Upper lobe of left lung (tissue), 6 donors: ENCODE results near the gene KCTD7. TPM values are rescaled to one million over a fixed set of nuclear protein-coding genes. Genes with fewer than 3 reads are reported as not detected.
"Not testable (repeated sequence)": the region's sequence is repeated elsewhere in the genome, so short reads cannot be mapped to it uniquely, and the experiment has no call there.

ENCODE experiments used
- ATAC-seq, 2 donors: fragments of 200-7000 bp; cut with Tn5 transposase; one replicate each; pipeline ENCODE4 v1.9.1; 2022; ENCODE audit warnings: mild to moderate bottlenecking in 2 of 2, moderate library complexity in 2 of 2; ENCODE audit not compliant: low FRiP score in 2 of 2
- DNase-seq, 2 donors: peaks; one replicate each; pipeline ENCODE4 v3.0.0-alpha.2; 2019 to 2020
- H3K27ac ChIP-seq, 4 donors: fragments of 200-600 bp; sonication (generic); one replicate each; pipeline ENCODE4 v1.5.1; 2016 to 2019
- H3K27me3 ChIP-seq, 4 donors: fragments of 200-600 bp; sonication (generic); one replicate each; pipeline ENCODE4 v1.5.1; 2017 to 2019
- H3K36me3 ChIP-seq, 4 donors: fragments of 200-600 bp; sonication (generic); one replicate each; pipeline ENCODE4 v1.5.1; 2016 to 2019
- H3K4me1 ChIP-seq, 4 donors: fragments of 200-600 bp; sonication (generic); one replicate each; pipeline ENCODE4 v1.5.1; 2018 to 2019
- H3K4me3 ChIP-seq, 4 donors: fragments of 200-600 bp; sonication (generic); one replicate each; pipeline ENCODE4 v1.5.1; 2017 to 2019; ENCODE audit warnings: mild to moderate bottlenecking in 2 of 4, moderate library complexity in 1 of 4
- H3K9me3 ChIP-seq, 4 donors: fragments of 200-600 bp; sonication (generic); one replicate each; pipeline ENCODE4 v1.5.1; 2018 to 2019
- EP300 ChIP-seq, 4 donors: sonication (generic); formaldehyde crosslinking; IDR thresholded peaks; one replicate each; pipeline ENCODE4 v1.5.1; 2017; ENCODE audit warnings: antibody characterized with exemption in 4 of 4, control low read depth in 2 of 4
- POLR2A ChIP-seq, 4 donors: fragments of 450-650 bp; IDR thresholded peaks; one replicate each; pipeline ENCODE4 v1.5.1; 2016 to 2017; ENCODE audit warnings: antibody characterized with exemption in 4 of 4, mild to moderate bottlenecking in 2 of 4
- POLR2AphosphoS5 ChIP-seq, 2 donors: sonication (generic); formaldehyde crosslinking; IDR thresholded peaks; one replicate each; pipeline ENCODE4 v1.5.1; 2017; ENCODE audit warnings: antibody characterized with exemption in 2 of 2
- WGBS, 2 donors: methylation state at CpG; one replicate each; pipeline ENCODE4 v1.1.5; 2017 to 2018; 5-methylcytosine and 5-hydroxymethylcytosine counted together
- total RNA-seq, 6 donors: library from RNA; depleted of rRNA in 4 of 6; stranded (reverse); fragments of >200 nt in 4 of 6; gene quantifications; one replicate each; pipeline versions ENCODE4 v1.1.0 to v1.2.1, GENCODE V29; 2016 to 2021
- TF ChIP-seq, protein P1 (sequence below), 6 experiments: fragments of 450-650 bp in 4 of 6; fragments of 200-600 bp in 2 of 6; sonication (generic) in 2 of 6; IDR thresholded peaks; one replicate each; pipeline ENCODE4 v1.5.1; 2016 to 2019; ENCODE audit warnings: antibody characterized with exemption in 6 of 6
- donor health status: DM: no; HTN: no; CAD: no; lungs with moderate emphysema.
- donor health status: DM: no; HTN: yes; CAD: no; lungs with severe emphysema.

The KCTD7 gene
- total RNA-seq, 6 donors from 2014 or later: 6.1 to 38.8 (median 13.5) TPM

DNA sequence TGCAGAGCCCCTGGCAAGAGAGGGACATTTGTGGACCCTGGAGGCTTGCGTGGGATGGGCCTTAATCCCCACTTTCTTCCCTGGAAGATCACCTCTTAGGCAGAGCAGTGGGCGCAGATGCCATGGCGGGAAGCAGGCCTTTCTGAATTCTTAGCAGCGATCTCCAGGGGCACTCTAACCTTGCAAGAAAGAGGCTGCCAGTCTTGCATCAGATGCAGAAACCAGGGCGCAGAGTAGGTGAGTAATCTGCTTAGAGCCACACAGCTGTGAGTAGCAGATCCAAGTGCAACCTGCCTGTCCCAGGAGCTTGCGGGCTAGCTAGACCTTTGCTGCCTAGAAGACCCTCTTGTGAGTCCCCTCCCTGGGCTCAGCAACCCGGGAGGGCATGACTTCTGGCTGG is 40.0 kb downstream of the KCTD7 start:
- Histone ChIP-seq H3K4me3 (no peak overlapping the region), H3K27ac (no peak overlapping the region), H3K27me3 (no peaks in the 10 kb centered on the region), H3K36me3 (peaks cover 0 to 6% (median 0%) of the 10 kb centered on the region in 4 donors), H3K9me3 (no peaks in the 10 kb centered on the region), H3K4me1 (no peaks in the 10 kb centered on the region)
- TF ChIP-seq POLR2AphosphoS5 (IDR thresholded peaks at IDR 0.05) (no peak), EP300 (IDR thresholded peaks at IDR 0.05) (no peak), POLR2A (IDR thresholded peaks at IDR 0.05) (no peak)
- TF ChIP-seq, protein P1, sequence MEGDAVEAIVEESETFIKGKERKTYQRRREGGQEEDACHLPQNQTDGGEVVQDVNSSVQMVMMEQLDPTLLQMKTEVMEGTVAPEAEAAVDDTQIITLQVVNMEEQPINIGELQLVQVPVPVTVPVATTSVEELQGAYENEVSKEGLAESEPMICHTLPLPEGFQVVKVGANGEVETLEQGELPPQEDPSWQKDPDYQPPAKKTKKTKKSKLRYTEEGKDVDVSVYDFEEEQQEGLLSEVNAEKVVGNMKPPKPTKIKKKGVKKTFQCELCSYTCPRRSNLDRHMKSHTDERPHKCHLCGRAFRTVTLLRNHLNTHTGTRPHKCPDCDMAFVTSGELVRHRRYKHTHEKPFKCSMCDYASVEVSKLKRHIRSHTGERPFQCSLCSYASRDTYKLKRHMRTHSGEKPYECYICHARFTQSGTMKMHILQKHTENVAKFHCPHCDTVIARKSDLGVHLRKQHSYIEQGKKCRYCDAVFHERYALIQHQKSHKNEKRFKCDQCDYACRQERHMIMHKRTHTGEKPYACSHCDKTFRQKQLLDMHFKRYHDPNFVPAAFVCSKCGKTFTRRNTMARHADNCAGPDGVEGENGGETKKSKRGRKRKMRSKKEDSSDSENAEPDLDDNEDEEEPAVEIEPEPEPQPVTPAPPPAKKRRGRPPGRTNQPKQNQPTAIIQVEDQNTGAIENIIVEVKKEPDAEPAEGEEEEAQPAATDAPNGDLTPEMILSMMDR (IDR thresholded peaks at IDR 0.05): no peak
- DNase-seq: no peak
- no peak for ATAC-seq
- WGBS, 2 donors: 95 to 98% methylated on average over 6 to 7 of the region's 7 CpGs

DNA sequence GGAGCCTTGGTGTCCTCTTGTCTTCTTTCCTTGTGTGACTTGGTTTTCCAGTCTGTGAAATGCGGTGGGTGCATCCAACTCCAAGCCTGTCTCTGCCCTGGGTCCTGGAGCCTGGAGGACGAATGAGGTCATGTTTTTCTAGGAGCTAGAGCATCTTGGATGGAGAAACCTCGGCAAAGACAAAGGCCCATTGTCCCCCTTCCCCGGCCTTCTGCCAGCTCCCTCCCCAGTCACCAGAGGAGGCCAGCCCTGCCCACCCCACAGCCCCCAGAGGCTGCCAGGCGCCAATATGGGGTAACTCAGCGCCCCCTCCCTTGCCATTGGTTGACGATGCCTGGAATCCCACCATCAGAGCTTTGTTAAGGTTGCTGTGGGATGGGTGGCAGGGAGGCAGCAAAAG is 40.4 kb downstream of the KCTD7 start:
- Histone ChIP-seq H3K4me3 (no peak overlapping the region), H3K27ac (no peak overlapping the region), H3K27me3 (no peaks in the 10 kb centered on the region), H3K36me3 (peaks cover 0 to 6% (median 0%) of the 10 kb centered on the region in 4 donors), H3K9me3 (no peaks in the 10 kb centered on the region), H3K4me1 (no peaks in the 10 kb centered on the region)
- WGBS, 2 donors: 81% methylated on average over 4 to 7 of the region's 7 CpGs
- TF ChIP-seq, protein P1 (IDR thresholded peaks at IDR 0.05): no peak
- no peak for TF ChIP-seq POLR2A (IDR thresholded peaks at IDR 0.05)
- TF ChIP-seq EP300 (IDR thresholded peaks at IDR 0.05): no peak
- no peak for TF ChIP-seq POLR2AphosphoS5 (IDR thresholded peaks at IDR 0.05)
- DNase-seq (no peak), ATAC-seq (no peak)

DNA sequence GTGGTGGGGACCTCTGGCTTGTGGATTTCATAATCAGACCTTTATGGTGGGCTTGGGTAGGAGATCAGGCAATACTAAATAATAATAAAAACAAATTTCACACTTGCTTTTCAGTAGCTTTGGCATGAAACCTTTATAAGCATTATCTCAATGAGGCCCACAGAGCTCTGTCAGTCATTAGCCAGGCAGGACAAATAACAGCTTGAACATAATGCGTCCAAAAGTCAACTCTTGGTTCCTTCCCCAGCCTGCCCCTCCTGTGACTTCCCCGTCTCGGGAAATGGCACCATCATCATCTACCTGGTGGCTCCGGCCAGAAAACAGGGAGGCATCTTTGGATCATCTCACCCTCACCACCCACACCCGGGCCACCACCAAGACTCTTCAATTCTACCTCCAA is 40.8 kb downstream of the KCTD7 start:
- H3K36me3 ChIP-seq: peaks cover 0 to 6% (median 0%) of the 10 kb centered on the region in 4 donors
- no peak overlapping the region for H3K4me3 ChIP-seq
- no peaks in the 10 kb centered on the region for H3K27me3 ChIP-seq
- ATAC-seq (no peak), DNase-seq (no peak)
- H3K9me3 ChIP-seq: no peaks in the 10 kb centered on the region
- WGBS, 2 donors: 89 to 94% methylated on average over 5 of the region's 5 CpGs
- H3K4me1 ChIP-seq: no peaks in the 10 kb centered on the region
- TF ChIP-seq POLR2AphosphoS5 (IDR thresholded peaks at IDR 0.05) (no peak), EP300 (IDR thresholded peaks at IDR 0.05) (no peak), POLR2A (IDR thresholded peaks at IDR 0.05) (no peak)
- TF ChIP-seq, protein P1 (IDR thresholded peaks at IDR 0.05): no peak
- no peak overlapping the region for H3K27ac ChIP-seq

DNA sequence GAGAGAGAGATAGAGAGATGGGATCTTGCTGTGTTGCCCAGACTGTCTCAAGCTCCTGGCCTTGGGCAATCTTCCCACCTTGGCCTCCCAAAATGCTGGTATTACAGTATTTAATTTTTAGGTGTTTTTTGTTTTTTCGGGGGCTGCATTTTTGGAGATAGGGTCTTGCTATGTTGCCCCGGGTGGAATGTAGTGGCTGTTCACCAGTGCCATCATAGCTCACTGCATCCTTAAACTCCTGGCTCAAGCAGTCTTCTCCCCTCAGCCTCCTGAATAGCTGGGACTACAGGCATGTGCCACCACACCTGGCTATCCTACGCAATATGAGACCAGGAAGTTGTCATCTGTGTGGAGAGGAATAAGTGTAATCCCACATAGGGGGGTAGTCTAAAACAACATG is 42.4 kb downstream of the KCTD7 start:
- DNase-seq: no peak
- no peaks in the 10 kb centered on the region for H3K9me3 ChIP-seq
- H3K27ac ChIP-seq: no peak overlapping the region
- 95 to 100% methylated on average over 3 of the region's 3 CpGs for WGBS, 2 donors
- H3K27me3 ChIP-seq: no peaks in the 10 kb centered on the region
- peaks cover 0 to 6% (median 0%) of the 10 kb centered on the region in 4 donors for H3K36me3 ChIP-seq
- TF ChIP-seq, protein P1 (IDR thresholded peaks at IDR 0.05): no peak
- TF ChIP-seq POLR2AphosphoS5 (IDR thresholded peaks at IDR 0.05) (no peak), POLR2A (IDR thresholded peaks at IDR 0.05) (no peak), EP300 (IDR thresholded peaks at IDR 0.05) (no peak)
- no peaks in the 10 kb centered on the region for H3K4me1 ChIP-seq
- no peak for ATAC-seq
- H3K4me3 ChIP-seq: no peak overlapping the region

DNA sequence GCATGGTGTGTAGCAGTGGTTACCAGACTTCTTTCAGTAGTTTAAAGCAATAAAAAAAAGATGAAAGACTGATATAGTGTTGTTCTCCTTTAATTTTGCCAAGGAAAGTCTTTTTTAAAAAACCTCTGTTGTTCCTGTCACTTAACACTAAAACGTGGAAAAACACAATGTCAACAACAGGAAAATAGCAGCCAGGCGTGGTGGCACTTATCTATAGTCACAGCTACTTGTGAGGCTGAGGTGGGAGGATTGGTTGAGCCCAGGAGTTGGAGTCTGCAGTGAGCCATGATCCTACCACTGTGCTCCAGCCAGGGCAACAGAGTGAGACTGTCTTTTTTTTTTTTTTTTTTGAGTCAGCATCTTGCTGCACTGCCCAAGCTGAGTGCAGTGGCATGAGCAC is 42.8 kb downstream of the KCTD7 start:
- not testable (repeated sequence) for H3K9me3 ChIP-seq, ATAC-seq, H3K4me1 ChIP-seq, H3K36me3 ChIP-seq, H3K4me3 ChIP-seq, H3K27ac ChIP-seq, DNase-seq, H3K27me3 ChIP-seq
- WGBS, 2 donors: 66 to 80% methylated on average over 2 of the region's 2 CpGs

DNA sequence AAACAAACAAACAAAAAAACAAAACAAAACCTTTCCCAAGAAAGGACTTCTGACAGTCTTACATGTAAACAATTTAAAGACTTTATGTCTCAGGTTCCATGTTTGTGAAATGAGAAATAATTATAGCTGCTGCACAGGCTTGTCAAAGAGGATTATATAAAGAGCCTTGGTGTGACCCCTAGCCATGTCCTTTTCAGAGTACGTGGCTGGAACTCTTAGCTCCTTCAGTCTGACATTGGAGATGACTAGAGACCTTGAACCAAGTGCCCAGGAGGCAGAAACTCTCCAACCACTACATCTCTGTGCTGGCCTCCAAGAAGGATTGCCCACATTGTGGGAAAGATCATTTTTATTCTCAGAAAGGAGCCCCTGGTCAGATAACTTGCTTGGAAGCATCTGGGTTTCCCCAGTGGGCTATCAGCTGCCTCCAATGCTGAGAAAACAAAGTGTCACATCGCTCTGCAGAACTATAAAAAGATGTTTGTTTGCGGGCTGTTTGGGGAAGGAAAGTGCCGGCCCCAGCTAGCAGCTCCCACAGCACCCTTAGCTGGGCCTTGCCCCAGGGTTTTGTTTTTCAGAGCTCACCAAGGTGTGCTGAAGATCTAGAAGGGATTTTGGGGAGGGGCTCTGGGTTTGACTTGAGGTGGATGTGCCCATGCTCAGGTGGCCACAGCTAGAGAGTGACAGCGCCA is 43.9 kb downstream of the KCTD7 start:
- not testable (repeated sequence) for H3K4me1 ChIP-seq, H3K9me3 ChIP-seq, H3K4me3 ChIP-seq, DNase-seq, H3K27ac ChIP-seq, ATAC-seq, H3K27me3 ChIP-seq, H3K36me3 ChIP-seq
- 85 to 100% methylated on average over 1 to 3 of the region's 5 CpGs for WGBS, 2 donors

DNA sequence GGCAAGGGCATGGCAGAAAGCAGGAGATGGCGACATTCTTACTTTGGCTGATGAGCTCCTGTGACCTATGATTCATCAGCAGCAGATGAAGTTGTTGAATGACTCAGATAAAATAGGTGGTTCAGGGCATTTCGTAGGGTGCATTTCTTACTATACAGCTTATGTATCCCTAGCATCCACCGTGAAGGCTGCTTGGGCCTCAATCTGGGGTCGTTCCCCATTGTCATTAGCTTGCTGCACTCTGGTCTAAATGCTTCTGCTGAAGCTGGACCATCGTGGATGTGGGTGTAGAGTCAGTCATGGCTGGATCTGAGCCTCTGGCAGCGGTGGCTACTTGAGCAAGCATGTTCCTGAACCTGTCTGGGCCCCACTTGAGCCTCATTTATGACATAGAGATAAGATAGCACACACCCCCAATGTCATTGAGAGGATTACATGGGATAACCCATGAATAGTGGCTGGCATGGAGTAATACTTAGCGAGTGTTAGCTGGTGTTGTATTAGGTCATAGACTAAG is 44.5 kb downstream of the KCTD7 start:
- not testable (repeated sequence) for H3K36me3 ChIP-seq, H3K27me3 ChIP-seq, H3K4me3 ChIP-seq, H3K27ac ChIP-seq, H3K9me3 ChIP-seq, DNase-seq, H3K4me1 ChIP-seq
- ATAC-seq: peak in 1 of 2 donors; percentile 44
- WGBS, 2 donors: 66% methylated on average over 5 of the region's 7 CpGs; no CpG with 5 or more reads in 1 of the 2 donors
